Heart left ventricle (tissue), 16 donors: ENCODE measurements around the gene ATP13A4. TPM values are rescaled to one million over a fixed set of nuclear protein-coding genes. Genes with fewer than 3 reads are reported as not detected.

Experiments
- ATAC-seq, 4 donors: fragments of 200-7000 bp; cut with Tn5 transposase; one replicate each; pipeline ENCODE4 v1.9.1; 2020 to 2022; ENCODE audit warnings: moderate library complexity in 4 of 4, mild to moderate bottlenecking in 3 of 4, moderate number of reproducible peaks in 1 of 4
- DNase-seq, 5 donors: peaks; one replicate each; pipeline ENCODE4 v3.0.0-alpha.2; 2020
- H3K27ac ChIP-seq, 12 donors: fragments of 200-600 bp; sonication (generic) in 4 of 12; one replicate each; pipeline versions ENCODE4 v1.5.0 to v1.8.0; 2016 to 2022; ENCODE audit warnings: mild to moderate bottlenecking in 2 of 12
- H3K27me3 ChIP-seq, 9 donors: fragments of 200-600 bp; sonication (generic) in 2 of 9; one replicate each; pipeline versions ENCODE4 v1.5.1 to v1.8.0; 2016 to 2022; ENCODE audit warnings: mild to moderate bottlenecking in 3 of 9
- H3K36me3 ChIP-seq, 9 donors: fragments of 200-600 bp; sonication (generic) in 2 of 9; one replicate each; pipeline versions ENCODE4 v1.5.0 to v1.8.0; 2018 to 2022; ENCODE audit warnings: mild to moderate bottlenecking in 2 of 9
- H3K4me1 ChIP-seq, 12 donors: fragments of 200-600 bp; sonication (generic) in 4 of 12; one replicate each; pipeline versions ENCODE4 v1.5.0 to v1.8.0; 2016 to 2022; ENCODE audit warnings: mild to moderate bottlenecking in 3 of 12
- H3K4me3 ChIP-seq, 12 donors: fragments of 200-600 bp; sonication (generic) in 4 of 12; one replicate each; pipeline versions ENCODE4 v1.5.0 to v1.8.0; 2017 to 2022; ENCODE audit warnings: mild to moderate bottlenecking in 9 of 12, moderate library complexity in 4 of 12
- H3K9me3 ChIP-seq, 12 donors: fragments of 200-600 bp; sonication (generic) in 4 of 12; one replicate each; pipeline versions ENCODE4 v1.5.0 to v1.8.0; 2016 to 2022; ENCODE audit warnings: mild to moderate bottlenecking in 1 of 12
- CTCF ChIP-seq, 12 donors: fragments of 200-600 bp; sonication (generic) in 4 of 12; IDR thresholded peaks; one replicate each; pipeline versions ENCODE4 v1.5.0 to v1.8.0; 2018 to 2022; ENCODE audit warnings: antibody characterized with exemption in 12 of 12, mild to moderate bottlenecking in 5 of 12
- POLR2A ChIP-seq, 2 donors: fragments of 450-650 bp; IDR thresholded peaks; one replicate each; pipeline ENCODE4 v1.6.1; 2017; ENCODE audit warnings: antibody characterized with exemption in 2 of 2, mild to moderate bottlenecking in 2 of 2, moderate library complexity in 2 of 2
- WGBS, 4 donors: extraction: QIAGEN DNeasy Blood & Tissue Kit in 2 of 4; methylation state at CpG; one replicate each; pipeline versions ENCODE4 v1.1.5 to v1.1.7; 2013 to 2018; 5-methylcytosine and 5-hydroxymethylcytosine counted together
- intact Hi-C, 10 donors: fragments of 100-400 bp; cut with DNase I; formaldehyde crosslinking; loops; one replicate each; pipeline versions ENCODE4 v1.11.1 to v1.14.2; 2022
- polyA plus RNA-seq, 2 donors: library from polyadenylated mRNA; stranded (reverse); fragments of 200-250 nt; gene quantifications; one replicate each; pipeline ENCODE4 v1.2.3, GENCODE V29; 2013
- total RNA-seq, 9 donors: library from RNA; depleted of rRNA in 2 of 9; stranded (reverse); fragments of >200 nt in 2 of 9; fragmentation: NEBNext Ultra II Directional in 3 of 9; extraction: Animal tissue kit (Norgen Biotek cat#: 25700) in 3 of 9; gene quantifications; one replicate each; pipeline versions ENCODE4 v1.1.0 to v1.2.4, GENCODE V29; 2016 to 2023
- donor health status: ischemic (EF 13 %, LVEDD 7.1; RV severe dilation, severe dysfunction).
- donor health status: healthy with polysubstance abuse.
- donor health status: DM: no; HTN: yes; CAD: no.
- donor health status: DM: no; HTN: no; CAD: no.
- donor health status: ischemic (EF 25% LVEDD 6.9; RV normal size, moderate dysfunction).
- donor health status: ischemic (EF 25% LVEDD 5.7; RV mildly dilated, moderate dysfunction).
- donor health status: healthy.
- donor health status: DM: yes; HTN: yes; CAD: no.
- donor health status: ischemic (EF 35%, LVEDD 5.7; RV mildly dilated, moderate dysfunction).
- donor health status: nonischemic (EF 11% LVEDD 7.7; RV severe dilation, severe dysfunction).
- donor health status: DM: yes; HTN: yes; CAD: no.
- donor health status: PGD.
- donor health status: ischemic (EF 29% LVEDD 5.4; RV normal size, mild dysfunction).
- donor health status: nonischemic (EF 23%, LVEDD 6.1; RV moderate dilation, normal function).

Gene ATP13A4
- total and polyA plus RNA-seq, 11 donors: 0.48 to 0.97 (median 0.51) TPM; not detected in 8

DNA sequence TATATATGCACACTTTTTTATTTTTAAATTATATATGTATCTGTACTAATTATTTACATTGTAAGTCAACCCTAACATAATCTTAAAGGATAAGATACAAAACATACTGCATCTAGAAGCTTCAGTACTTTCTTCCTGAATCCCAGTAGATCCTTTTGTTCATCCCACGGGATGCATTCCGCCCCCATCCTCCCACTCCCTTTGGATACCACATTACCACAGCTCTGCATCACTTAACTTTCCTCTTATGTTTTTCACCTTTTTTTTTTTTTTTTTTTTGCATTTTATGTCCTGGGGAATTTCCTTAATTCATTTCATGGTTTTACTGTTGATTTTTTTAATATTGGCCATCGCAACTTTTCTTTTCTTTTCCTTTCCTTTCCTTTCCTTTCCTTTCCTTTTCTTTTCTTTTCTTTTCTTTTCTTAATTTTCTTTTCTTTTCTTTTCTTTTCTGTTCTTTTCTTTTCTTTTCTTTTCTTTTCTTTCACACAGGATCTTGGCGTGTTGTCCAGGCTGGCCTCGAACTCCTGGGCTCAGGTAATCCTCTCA lies 41.3 kb upstream of the ATP13A4 start:
- intact Hi-C loops: no loop called here
- TF ChIP-seq CTCF (IDR thresholded peaks at IDR 0.05) (no peak), POLR2A (IDR thresholded peaks at IDR 0.05) (no peak)
- 88 to 94% (median 92%) methylated on average over 5 of the region's 5 CpGs for WGBS, 4 donors
- Histone ChIP-seq H3K27me3 (no peaks in the 10 kb centered on the region), H3K36me3 (peaks cover 0 to 24% (median 8%) of the 10 kb centered on the region in 9 donors), H3K27ac (no peak overlapping the region), H3K4me3 (no peak overlapping the region), H3K9me3 (no peaks in the 10 kb centered on the region), H3K4me1 (peaks cover 3 to 44% (median 31%) of the 10 kb centered on the region in 12 donors)
- ATAC-seq (no peak), DNase-seq (no peak)

DNA sequence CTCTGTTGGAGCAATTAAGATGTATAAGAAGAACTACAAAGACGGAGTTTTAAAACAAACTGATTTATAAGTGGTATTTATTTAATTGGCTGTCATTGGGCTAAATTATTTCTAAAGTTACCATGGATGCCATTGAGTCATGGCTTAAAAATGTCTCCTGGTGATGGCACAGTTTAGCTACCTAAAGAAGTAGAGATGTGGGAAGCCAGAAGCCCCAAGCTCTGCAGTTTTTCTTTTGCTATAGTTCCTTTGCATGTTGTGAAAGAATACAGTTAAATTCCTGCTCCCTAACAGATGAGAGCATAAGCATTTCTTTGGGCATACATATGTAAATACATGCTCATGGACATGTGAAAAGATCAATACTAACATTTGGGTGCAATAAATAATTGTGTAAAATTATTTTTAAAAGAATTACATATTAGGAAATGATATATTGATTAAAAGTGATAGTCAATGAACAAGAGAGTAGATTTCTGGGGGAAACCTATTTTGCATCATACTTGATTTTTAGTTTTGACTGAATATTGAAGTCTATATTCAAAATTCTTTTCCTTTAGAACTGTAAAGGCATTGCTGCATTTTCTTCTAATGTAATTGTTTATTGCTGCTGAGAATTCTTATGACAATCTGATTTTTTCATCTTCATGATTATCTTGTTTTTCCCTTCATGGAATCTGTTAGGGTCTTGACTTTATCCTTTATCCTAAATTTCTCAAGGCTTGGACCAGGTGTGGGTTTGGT lies 40.4 kb upstream of the ATP13A4 start:
- H3K36me3 ChIP-seq: peaks cover 0 to 24% (median 8%) of the 10 kb centered on the region in 9 donors
- 79 to 85% (median 82%) methylated on average over 1 of the region's 1 CpG for WGBS, 4 donors
- no peaks in the 10 kb centered on the region for H3K27me3 ChIP-seq
- intact Hi-C loops: loop anchor here in 1 of 10 donors (5.0 kb wide), 1 partner anchor 768 kb away; no protein-coding TSS in a partner anchor
- TF ChIP-seq CTCF (IDR thresholded peaks at IDR 0.05) (no peak), POLR2A (IDR thresholded peaks at IDR 0.05) (no peak)
- peak overlapping the region in 3 of 12 donors; percentile 82 to 100 (median 90) for H3K4me3 ChIP-seq
- H3K27ac ChIP-seq: no peak overlapping the region
- no peaks in the 10 kb centered on the region for H3K9me3 ChIP-seq
- DNase-seq: no peak
- no peak for ATAC-seq
- peaks cover 3 to 41% (median 31%) of the 10 kb centered on the region in 12 donors for H3K4me1 ChIP-seq

- 0 to 1% (median 0%) methylated on average over 11 of the region's 11 CpGs for WGBS, 4 donors
- ATAC-seq: no peak
Measured at GRCh38 chr3:193593668-193594030, 39.0 kb upstream of the ATP13A4 start.

More at GRCh38 chr3:193593668-193594030, 39.0 kb upstream of the ATP13A4 start:
- H3K27me3 ChIP-seq: no peaks in the 10 kb centered on the region
- peaks cover 3 to 40% (median 27%) of the 10 kb centered on the region in 12 donors for H3K4me1 ChIP-seq
- TF ChIP-seq POLR2A (IDR thresholded peaks at IDR 0.05) (no peak), CTCF (IDR thresholded peaks at IDR 0.05) (no peak)
- peak overlapping the region; percentile 85 to 98 (median 93) for H3K27ac ChIP-seq
- DNase-seq: no peak
- H3K9me3 ChIP-seq: no peaks in the 10 kb centered on the region
- peak overlapping the region; percentile 71 to 100 (median 92) for H3K4me3 ChIP-seq
- intact Hi-C loops: loop anchor here in 1 of 10 donors (5.0 kb wide), 1 partner anchor 766 kb away; no protein-coding TSS in a partner anchor
- H3K36me3 ChIP-seq: peaks cover 0 to 19% (median 8%) of the 10 kb centered on the region in 9 donors
